Renal cortical epithelial cell (primary cell): ENCODE data around the gene CLRN1. TPM values are rescaled to one million over a fixed set of nuclear protein-coding genes. Genes with fewer than 3 reads are reported as not detected.
"Not testable (repeated sequence)": the region's sequence is repeated elsewhere in the genome, so short reads cannot be mapped to it uniquely, and the experiment has no call there.

Experiments used
- DNase-seq: peaks from one replicate; pipeline ENCODE4 v3.0.0-alpha.2; 2011; ENCODE audit warnings: low read depth
- total RNA-seq: library from RNA; depleted of rRNA; stranded (reverse); fragments of >200 nt; gene quantifications from 2 replicates; pipeline ENCODE4 v1.2.3, GENCODE V29; 2014

Gene CLRN1, protein sequence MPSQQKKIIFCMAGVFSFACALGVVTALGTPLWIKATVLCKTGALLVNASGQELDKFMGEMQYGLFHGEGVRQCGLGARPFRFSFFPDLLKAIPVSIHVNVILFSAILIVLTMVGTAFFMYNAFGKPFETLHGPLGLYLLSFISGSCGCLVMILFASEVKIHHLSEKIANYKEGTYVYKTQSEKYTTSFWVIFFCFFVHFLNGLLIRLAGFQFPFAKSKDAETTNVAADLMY
- total RNA-seq = not detected in 2 replicates

DNA sequence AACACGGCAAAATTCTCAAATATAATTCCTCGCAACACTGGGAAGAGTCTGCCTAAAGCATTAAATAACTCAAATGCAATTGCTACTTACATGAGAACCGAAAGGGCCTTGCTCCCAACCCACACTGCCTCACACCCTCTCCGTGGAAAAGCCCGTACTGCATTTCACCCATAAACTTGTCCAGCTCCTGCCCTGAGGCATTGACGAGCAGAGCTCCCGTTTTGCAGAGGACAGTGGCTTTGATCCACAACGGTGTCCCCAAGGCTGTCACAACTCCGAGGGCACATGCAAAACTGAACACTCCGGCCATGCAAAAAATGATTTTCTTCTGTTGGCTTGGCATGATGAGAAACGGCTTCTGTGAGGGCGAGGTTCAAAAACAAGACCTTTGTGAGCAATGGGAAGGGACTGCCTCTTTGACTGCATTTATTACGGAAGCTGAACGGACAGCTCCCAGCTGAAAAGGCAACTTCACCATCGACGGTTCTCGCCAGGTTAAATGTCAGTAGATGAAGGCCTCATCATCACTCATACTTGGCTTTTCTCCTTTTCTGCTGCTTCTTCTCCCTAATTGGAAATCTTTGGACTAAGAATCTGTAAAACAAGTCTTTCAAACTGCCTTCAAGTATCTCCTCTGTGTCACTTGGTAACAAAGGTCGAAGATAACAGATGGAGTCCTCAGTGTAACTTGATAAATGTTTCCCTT is at the start of gene CLRN1:
Gene CLRN1 (minus strand): TSS at position 362 of the 706 bp plus-strand sequence. CDS start 19 bp downstream, at position 343.
- DNase-seq = peak; percentile 3

DNA sequence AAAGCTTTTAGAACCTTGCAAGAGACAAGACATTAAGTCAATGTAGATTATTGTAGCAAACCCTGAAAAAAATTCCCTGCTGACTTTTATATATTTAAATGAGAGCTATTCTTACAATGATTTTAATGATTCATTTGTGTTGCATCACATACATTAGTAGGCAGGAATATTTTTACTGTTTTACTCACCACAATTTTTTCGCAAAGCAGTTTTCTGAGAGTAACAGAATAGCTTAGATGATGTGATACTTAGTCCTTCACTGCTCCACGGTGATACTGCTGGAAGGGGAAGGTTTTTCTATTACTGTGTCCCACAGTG is 43.9 kb upstream of the CLRN1 start:
- peak; percentile 7 for DNase-seq

DNA sequence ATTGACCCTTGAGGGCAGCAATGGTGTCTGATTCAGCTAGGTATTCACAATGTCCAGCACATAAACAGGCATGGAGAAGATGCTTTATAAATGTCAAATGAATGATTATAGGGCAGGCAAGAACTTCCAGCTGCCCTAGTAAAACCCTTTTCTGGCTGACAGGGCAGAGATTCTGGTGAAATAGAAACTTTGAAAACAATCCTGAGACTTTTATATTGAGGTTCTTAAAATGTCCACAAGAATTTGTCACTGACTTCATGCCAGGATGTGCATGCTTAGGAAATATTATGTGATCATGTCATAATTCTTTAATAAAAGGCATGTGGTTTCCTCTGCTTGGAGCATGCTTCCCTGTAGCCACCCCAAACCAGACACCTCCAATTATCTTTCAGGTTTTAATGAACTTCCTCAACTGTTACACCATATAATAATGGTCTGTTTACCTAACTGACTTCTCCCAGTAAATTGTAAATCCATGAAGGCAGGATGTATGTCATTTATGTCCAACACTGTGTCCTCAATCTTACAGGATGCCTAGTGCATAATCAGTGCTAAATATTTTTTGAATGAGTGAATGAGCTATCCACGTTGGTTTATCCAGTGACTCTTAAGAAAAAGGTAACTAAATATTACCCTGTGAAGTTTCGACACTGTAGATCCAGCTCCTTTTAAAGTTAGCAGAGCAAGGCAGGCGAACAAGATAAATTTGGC is 43.4 kb upstream of the CLRN1 start:
- no peak for DNase-seq

DNA sequence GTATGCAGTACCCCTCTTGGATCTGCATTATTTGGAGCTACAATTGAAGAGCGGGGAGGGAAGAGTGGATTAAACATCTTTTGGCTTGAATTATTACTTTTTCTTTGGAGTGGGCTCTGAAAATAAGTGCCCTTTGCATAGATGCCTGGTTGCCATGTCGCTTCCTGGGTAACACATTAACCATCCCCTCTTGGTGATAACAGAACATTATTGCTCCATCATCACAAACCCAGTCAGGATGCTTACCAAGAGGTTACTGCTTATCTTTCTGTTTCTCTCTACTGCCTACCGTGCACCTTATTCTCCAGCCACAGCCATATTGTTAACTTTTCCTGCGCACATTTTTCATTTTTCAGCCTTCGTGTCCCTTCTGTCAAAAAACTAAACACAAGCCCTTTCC is 42.7 kb upstream of the CLRN1 start:
- DNase-seq = no peak

DNA sequence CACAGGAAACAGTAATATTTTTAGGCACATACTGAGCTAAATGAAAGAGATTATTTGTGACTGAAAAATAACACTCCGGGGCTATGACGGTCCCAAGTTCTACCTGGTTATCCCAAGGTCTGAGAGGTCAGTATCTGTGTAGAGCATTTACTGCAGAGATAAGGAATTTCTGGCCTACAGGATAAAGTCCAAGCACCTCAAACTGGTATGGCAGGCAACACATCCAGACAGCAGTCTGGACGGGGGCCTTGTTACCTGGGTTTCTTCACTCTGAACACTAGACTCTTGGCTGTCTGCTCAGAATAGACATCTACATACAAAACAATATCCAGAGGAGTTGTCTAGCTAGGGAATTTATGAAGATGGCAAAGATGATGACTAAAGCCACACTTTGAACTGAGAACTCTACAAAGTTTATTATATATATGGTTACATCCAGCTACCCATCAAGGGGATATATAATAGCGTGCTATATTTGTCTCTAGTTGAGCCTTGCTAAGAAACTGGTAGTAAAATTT is 42.0 kb upstream of the CLRN1 start:
- no peak for DNase-seq

DNA sequence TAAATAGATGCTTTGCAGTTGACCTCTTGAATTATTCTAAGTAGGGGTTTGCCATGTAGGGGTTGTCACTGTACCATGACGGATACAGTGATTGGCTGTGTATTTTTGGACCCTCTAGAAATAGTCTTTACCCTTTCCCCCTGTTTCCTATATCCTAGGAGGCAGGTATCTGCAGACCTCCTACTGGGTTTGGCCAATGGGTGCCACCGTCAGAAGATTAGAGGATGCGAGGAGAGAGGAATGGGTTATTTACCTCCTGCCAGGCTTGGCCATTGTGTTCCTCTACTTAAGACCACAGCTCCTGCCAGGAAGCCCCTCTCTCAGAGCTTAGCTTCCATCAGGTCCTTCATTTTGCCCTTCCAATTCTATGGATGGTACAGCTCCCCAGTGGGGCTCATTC is 40.2 kb upstream of the CLRN1 start:
- DNase-seq = no peak

DNA sequence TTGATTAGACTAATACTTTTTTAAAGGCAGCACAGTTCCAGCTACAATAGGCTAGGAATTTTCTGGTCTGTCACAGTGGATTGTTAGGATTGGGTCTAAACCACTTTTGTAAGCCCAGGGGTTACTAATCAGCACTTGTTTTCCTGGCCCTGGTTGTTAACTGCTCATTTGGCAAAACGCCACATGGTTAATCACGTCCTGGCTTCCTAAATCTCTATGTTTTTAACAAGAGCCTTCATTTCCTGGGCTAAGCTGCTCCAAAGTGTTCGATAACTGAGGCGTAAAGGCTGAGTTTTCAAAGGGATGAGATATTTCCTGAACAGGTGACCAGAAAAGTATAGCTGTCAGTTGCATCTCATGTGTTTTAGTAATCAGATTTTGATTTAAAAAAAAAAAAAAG is 38.9 kb upstream of the CLRN1 start:
- peak; percentile 93 for DNase-seq

DNA sequence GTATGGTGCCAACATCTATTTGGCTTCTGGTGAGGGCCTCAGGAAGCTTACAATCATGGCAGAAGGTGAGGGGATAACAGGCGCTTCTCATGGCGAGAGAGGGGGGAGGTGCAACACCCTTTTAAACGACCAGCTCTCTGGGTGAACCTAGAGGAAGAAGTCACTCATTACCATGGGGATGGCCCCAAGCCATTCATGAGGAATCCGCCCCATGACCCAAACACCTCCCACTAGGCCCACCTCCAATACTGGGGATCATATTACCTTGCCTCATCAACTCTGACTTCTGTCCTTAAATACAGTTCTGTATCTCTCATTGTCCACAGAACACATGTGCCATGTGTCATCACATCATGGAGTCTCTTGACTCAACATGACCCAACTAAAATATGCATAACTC is 37.5 kb upstream of the CLRN1 start:
- no peak for DNase-seq

DNA sequence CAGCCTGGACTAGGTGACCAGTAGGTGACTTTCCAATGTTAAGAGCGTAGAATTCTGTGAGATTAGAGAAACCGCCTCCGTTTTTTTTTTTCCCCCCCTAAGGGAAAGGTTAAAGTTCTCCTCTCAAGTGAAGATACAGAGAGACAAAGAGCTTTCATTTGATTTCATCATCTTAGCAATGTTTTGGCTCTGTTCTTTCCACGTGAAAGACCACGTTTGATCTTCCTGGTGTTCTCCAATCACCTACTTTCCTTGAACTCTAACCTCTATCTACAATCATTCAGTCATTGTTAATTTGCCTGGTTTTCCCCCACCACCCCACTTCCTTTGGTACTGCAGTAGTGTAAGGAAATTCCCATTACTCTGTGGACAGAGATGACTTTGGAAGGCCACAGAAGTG is 36.9 kb upstream of the CLRN1 start:
- DNase-seq = no peak

DNA sequence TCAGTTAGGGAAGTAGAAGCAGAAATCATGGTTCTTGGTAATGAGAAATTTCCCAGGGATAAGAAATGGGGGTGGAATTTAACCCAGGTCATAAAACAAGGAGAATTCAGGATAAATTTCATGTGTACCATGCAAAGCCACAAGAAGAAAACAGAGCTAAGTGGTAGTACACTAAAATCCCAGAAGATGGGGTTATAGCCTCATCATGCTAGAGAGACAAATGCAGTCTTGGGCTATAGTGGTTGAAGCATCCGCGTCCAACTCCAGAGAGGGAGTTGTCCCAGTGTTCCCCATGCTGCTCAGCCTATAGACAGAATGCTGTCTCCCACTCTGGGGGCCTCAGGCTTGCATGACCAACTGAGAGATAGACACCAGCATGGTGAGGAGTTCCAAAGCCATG is 36.2 kb upstream of the CLRN1 start:
- peak; percentile 37 for DNase-seq

DNA sequence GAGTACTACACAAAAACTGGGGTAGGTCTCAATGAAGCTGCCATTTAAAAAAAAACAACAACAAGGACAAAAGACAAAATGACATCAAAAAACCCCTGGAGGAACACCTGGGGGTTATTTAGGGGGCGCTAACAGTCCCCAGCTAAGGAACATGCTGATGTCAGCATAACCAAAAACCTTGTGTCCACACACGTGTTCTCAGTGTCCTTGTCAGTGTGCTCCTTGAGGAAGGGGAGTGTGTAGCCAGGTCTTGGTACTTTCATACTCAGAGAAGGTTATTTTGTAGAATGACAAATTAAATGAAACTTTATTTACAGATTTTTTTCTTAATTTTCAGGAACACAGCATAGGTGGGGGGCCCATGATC is 31.2 kb upstream of the CLRN1 start:
- DNase-seq = no peak

DNA sequence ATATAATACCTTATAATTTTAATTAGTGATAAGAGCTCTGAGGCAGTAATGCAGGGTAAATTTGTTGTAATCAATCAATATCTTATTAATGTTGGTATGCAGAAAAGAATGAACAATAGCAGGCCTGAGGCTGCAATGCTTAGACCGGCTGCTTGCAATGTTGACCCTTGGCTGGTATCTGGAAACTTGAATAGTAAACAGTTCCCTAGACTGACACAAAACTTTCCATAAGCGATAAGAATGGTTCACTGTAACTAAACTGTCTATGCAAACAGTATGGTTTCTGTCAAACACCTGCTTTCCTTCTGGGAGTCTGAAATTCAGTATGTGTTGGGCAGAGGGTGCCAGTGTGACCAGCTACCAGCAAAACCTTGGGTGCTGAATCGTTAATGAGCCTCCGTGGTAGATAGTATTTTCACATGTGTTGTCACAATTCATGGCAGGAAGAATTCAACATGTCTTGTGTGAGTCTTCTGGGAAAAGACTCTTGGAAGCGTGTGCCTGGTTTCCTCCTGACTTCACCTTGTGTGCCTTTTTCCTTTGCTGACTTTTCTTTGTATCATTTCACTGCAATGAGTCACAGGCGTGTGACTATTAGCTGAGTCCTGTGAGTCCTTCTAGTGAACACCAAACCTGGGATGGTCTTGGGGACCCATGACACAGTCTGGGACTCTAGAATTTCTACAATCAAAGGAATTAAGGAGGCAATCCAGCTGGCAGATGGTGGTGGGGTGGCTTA is 30.7 kb upstream of the CLRN1 start:
- peak; percentile 83 for DNase-seq

DNA sequence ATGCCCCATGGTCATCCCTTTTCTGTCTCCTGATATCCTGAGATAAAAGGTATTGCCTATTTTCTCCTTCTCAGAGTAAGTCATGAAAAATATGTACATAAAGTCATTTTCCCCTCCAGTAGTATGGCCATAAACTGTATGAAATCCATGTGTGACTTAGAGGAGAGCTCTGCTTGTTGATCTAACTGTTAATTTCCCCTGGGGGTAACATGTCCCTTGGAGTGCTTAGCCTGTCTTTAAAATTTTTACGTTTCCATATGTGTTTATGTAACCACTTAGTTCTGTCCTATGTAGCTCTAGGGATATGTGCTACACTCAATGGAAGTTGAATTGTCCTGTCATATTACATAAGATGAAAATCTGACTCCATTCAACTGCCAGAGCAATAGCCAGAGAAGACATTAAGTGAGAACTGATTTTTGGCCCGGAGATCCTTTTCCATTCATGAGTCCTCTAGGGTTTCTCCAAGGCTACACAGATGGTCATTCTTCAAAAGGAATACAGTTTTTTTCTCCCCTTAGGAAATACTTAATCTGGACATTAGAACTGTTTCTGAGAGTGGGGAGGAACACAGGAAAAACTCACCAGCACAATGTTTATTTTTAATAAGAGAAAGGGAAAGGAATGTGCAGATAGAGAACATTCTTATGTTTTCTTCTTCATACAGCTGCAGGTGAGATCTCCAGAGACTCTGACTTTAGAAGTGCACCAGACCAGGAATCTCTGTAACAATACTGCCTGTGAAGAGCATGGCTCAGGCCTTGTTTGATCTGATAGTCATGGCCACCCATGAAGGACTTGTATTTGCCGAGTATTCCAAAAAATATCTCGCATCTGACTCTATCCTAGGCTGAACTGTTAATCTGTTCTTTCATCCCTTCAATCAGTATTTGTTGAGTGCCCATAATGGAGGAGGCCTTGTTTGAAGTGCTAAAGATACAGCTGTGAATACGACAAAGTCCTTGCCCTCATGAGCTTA is 29.8 kb upstream of the CLRN1 start:
- DNase-seq = no peak

DNA sequence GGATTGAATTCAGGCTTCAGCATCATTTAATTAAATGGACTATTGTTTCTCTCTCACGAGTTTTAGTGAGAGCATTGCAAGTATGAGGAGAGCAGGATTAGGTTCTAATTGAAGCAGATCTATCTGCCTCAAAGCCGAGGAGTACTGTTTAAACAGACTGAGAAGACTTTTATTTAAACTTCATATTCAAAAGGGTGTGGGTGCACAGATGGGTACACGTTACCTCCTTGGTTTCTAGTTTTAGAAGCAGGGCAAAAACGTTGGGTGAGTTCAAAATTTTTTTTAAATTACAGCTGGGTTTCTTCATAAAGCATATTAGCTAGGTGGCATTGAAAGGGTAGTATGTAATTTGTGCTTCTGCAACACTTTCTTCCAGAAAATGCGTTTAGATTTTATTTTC is 26.5 kb upstream of the CLRN1 start:
- no peak for DNase-seq

DNA sequence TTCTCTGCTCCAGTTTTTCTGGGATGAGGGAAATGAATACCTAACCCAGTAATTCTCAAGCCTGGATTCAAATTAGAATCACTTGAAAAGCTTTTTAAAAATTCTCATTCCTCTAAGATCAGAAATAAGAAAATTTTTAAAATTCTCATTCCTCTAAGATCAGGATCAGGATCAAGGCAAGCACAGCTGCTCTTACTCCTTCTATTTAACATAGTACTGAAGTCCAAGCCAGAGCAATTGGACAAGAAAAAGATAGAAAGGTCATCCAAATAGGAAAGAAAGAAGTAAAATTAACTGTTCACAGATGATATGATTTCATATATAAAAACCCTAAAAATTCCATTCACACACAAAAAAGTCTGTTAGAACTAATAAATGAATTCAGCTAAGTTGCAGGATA is 24.2 kb upstream of the CLRN1 start:
- no peak for DNase-seq

DNA sequence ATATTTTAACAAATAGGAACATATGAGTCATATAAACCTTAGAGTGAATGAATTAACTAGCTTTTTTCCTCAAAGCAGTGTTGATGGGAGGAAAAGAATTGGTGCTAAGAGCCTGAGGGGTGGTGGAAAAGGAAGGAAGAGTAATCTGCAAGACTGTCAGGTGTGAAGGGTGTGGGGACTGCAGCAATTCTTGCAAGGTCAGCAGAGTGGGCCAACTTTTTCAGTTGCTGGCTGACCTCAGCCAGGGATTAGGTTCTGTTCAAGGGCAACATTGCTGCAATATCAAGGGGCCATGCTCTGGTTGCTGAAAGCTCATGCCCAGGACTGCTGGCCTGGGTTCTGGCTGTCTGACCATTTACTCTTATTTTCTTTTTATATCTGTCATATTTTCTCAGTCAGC is 23.0 kb upstream of the CLRN1 start:
- no peak for DNase-seq

DNA sequence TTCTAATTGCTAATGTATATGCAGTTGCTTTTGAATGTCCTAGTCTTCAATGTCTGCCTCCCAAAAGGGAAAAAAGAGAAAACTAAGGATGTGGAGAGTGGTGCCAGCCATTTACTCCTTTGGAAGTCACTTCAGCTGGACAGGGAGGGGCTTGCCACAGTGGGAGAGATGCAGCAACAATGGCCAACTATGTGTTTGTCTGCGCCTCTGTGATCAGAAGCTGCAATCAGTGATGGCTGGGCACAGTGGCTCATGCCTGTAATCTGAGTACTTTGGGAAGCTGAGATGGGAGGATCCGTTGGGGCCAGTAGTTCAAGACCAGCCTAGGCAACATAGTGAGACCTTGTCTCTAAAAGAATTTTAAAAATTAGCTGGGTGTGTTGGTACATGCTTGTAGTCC is 16.7 kb upstream of the CLRN1 start:
- no peak for DNase-seq

DNA sequence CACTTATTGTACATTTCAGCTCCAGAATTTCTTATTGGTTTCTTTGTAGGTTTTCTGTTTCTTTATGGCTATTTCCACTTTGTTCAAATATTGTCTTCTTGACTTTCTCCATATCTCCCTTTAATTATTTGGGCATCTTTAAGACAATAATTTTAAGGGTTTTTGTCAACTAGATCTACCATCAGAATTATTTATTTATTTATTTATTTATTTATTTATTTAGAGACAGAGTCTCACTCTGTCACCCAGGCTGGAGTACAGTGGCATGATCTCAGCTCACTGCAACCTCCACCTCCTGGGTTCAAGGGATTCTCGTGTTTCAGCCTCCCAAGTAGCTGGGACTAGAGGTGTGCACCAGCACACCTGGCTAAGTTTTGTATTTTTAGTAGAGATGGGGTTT is 15.9 kb upstream of the CLRN1 start:
- DNase-seq = not testable (repeated sequence)

DNA sequence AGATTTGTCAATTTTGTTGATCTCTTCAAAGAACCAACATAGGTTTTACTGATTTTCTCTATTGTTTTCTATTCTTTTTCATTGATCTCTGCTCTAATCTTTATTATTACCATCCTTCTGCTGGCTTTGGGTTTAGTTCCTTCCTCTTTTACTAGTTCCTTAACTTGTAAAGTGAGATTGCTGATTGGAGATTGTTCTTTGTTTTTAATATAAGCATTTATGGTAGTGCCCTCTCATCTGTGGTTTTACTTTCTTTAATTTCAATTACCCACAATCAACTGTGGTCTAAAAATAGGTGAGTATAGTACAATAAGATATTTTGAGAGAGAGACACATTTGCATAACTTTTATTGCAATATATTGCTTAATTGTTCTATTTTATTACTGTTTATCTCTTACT is 13.2 kb upstream of the CLRN1 start:
- no peak for DNase-seq

DNA sequence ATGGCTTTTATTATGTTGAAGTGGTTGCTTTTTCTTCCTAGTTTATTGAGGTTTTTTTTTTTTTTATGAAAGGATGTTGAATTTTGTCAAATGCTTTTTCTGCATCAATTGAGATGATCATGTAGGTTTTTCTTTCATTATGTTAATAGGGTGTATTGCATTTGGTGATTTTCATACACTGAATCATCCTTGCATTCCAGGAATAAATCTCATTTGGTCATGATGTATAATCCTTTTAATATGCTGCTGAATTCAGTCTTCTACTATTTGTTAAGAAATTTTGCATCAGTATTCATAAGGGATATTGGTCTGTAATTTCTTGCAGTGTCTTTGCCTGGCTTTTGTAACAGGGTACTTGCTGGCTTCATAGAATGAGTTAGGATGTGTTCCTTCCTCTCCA is 11.5 kb upstream of the CLRN1 start:
- no peak for DNase-seq

DNA sequence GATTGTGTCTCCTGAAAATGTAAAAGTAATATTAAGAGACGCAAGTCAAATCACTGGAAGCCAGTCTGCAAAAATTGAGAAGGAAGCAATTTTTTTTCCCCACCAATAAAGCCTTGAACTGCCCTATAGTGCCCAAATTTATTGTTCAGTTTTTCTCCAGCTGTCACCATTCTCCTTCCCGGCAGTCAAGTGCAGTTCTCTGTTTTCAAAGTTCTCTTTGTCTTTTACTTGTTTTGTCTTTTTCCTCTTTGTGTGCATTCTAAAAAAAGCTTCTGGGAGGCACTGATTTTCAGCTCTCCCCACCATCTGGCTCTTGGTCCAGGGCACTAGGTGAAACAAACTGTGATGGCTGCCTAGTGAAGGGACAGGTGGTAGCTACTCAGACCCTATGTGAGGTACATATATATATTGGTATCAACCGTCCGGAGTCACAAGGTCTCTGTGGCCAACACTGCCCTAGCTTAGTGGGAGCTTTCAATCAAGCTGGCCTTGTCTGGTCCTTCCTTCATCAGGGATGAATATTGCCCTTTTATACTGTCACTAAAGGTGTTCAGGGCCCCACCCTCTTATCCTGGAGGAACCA is 6.1 kb upstream of the CLRN1 start:
- DNase-seq = no peak
